LoVo (cell line): Measurements from ENCODE around the gene ARHGAP30.

Source experiments
- DNase-seq: peaks from one replicate; pipeline ENCODE4 v3.0.0-alpha.2; 2016; ENCODE audit warnings: low spot score

Gene ARHGAP30

GRCh38 chr1:161091093-161091492 is 21.4 kb upstream of the ARHGAP30 start:
- no peak for DNase-seq

DNA sequence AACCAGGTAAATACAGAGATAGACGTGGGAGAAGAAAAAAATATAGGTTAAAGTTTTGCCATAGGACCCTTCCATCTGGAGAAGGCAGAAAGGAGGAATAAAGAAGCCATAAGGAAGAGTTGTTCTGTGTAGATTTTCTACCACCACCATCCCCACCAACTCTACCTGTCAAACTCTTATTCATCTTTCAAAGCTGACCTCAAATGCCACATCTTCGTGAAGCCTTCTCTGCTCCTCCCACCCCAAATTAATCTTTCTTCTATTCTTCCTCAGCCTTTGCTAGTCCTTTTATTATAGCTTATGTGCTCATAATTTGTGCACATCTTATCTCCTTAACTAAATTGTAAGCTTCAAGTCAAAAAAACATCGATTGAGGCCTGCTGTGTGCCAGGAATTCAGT is 20.9 kb upstream of the ARHGAP30 start:
- DNase-seq: no peak

DNA sequence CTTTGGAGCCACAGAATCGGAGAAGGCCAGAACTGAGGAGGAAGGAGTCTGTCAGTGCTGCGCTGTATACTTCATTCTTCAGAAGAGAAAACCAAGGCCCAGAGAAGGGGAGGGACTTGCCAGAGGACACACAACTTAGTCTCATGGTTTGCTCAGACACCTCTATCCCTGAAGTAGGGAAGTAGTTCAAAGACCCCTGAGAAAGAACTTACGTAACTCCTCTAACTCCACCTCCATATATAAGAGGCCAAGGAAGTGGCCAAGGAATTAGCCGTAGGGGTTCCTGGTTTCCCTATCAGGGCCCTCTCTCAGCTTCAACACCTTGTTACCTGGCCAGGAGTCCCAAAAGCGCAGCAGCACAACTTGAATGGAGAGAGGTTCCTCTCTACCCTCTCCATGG is 20.2 kb upstream of the ARHGAP30 start:
- no peak for DNase-seq

DNA sequence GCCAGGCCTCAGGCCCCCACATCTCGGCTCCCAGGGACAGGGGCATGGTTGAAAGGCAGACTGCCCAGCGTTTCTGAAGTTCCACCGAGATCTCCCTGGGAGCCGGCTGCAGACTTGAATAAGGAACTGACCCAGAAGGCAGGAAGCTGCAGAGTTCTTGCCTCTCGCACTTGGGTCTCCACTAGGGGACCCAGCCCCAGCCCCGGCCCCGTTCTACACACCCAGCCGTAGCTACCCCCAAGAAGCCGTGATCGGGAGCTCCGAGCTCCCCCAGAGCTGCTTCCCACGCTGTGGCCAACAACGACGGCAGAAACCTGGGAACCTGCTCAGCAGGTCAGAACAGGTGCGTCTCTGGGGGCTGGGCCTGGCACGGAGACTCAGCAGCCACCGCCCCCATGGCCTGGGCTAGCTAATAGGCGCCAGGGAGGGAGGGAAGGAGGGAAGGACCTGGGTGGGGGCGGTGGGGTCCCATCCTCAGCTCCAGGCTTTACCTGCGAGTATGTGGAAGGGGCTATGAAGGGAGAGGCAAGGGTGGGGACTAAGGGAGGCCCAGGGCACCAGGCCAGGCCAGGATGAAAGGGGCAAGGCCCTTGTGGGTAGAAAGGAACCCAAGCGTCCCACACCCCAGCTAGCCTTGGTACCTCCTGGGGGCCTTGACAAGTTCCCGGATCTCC is 19.7 kb upstream of the ARHGAP30 start, which contains the start of gene NECTIN4:
TSS of gene NECTIN4 (minus strand) at position 308 of the 674 bp plus-strand sequence. CDS start at position 46, 262 bp downstream.
- DNase-seq: no peak

DNA sequence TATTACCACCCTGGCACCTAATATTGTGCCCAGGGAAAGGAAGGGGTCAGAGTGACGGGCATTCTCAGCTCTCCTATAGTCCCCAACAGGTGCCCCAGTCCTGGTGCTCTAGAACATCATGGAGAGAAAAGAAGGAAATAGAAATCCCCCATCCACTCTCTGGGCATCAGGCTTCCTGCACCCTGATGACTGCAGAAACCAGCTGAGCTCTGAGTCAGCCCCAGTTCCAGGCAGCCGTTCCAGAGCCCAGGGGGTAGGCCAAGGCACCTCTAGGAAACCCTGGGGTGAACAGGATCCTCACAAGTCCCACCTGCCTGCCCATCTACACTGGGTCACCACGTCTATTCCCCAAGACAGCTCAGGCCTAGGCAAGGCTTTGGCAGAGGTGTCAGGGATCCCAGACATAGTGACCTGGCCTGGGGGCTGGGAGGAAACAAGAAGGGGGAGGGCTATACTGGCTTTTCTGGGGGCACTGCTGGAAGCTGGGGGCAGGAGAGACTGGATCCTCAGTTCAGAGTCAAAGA is 19.0 kb upstream of the ARHGAP30 start:
- DNase-seq: no peak

DNA sequence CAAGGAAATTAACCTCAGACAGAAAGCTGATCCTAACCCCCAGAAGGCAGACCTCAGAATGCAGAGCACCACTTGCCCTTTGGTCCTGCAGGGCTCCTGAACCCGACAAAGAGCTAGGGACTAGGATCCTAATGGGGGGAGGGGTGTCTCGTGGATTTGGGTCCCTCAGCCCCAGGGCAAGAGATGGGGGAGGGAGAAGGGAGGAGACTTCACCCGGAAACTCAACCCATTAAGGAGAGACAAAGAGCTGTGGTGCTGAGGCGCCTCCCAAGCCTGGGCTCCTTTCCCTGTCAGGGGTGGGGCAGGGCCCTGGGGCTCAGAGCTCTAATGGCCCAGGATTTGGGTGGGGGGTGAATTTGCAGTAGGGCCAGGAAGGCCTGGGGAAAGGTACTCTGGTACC is 16.8 kb upstream of the ARHGAP30 start:
- DNase-seq: no peak

GRCh38 chr1:161085165-161085564 is 15.5 kb upstream of the ARHGAP30 start:
- no peak for DNase-seq

DNA sequence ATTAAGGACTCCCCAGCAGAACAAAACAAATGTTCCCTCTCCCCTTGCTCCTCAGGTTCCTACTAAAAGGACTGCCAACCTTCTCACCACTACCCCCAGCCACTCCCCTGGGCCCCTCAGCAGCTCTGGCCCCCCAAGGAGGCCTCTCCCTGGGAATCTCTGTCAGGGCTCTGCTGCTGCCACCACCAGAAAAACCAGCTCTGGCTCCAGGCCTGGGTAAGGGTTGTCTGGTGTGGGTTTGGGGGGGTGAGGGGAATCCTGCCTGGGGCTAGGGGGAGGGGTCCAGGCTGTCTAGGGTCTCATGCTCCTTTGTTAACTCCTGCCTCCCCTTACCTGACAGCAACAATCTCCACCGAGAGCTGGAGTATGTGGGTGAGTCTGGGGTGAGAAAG is 14.9 kb upstream of the ARHGAP30 start:
- no peak for DNase-seq

DNA sequence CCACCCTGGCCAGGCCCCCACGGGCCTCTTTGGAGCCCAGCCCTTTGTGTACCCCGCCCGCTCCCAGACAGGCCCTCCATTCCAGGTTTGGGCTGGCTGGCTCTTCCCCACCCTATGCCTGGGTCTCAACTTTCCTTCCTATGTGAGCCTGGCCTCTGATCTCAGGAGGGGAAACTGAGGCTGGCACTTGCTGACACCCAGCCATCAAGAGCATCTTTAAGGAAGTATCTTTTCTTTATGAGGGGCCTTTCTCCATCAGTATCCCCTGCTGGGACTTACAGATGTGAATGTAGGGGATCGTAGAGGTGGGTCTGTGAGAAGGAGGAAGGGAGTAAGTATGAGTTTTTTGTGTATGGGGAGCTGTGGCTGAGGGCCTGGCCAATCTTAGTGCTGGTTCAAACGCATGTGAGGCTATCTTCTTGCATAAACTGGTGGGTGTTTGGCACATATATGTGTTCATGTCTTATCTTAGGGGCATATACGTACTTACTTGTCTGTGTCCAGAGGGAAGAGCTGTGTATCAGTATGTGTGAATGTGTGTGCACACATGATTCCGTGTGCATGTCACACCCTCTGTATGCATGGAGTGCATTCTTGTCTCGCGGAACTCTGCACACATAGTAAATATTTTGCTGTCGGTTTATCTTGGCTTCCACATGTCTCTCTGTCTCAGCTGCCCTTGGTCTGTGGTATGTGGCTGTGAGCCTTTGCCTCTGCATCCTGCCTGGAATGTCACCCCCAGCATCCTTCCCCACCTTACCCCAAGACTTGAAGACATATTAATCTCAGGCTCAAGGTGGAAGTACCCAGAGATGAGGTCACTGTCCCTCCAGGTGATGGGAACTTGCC is 14.3 kb upstream of the ARHGAP30 start:
- DNase-seq: no peak

GRCh38 chr1:161082996-161083747 is 13.5 kb upstream of the ARHGAP30 start:
- peak; percentile 87 for DNase-seq

GRCh38 chr1:161082483-161082882 is 12.8 kb upstream of the ARHGAP30 start:
- no peak for DNase-seq

- no peak for DNase-seq
Measured at GRCh38 chr1:161081519-161081918, 11.8 kb upstream of the ARHGAP30 start.

- no peak for DNase-seq
Measured at GRCh38 chr1:161080441-161081405, 11.0 kb upstream of the ARHGAP30 start.

- DNase-seq: no peak
Measured at GRCh38 chr1:161079436-161080110, 9.9 kb upstream of the ARHGAP30 start.

DNA sequence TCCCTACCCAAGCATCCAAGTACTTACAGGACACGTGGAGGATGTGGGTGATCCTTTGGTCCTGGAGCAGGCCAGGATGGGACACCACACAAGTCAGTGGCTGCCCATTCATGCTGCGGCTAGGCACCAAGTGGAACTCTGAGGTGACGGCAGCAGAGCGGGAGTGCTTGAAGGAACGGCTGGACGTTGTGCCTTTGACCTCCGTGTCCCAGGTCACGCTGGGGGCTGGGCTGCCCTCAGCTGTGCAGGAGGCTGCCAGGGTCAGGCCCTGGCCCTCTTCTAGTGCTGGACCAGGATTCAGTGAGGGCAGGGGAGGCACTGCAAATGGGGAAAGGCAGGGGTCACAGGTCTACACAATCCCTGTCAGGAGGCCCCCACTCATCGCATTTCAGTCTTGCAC is 7.7 kb upstream of the ARHGAP30 start:
- no peak for DNase-seq

DNA sequence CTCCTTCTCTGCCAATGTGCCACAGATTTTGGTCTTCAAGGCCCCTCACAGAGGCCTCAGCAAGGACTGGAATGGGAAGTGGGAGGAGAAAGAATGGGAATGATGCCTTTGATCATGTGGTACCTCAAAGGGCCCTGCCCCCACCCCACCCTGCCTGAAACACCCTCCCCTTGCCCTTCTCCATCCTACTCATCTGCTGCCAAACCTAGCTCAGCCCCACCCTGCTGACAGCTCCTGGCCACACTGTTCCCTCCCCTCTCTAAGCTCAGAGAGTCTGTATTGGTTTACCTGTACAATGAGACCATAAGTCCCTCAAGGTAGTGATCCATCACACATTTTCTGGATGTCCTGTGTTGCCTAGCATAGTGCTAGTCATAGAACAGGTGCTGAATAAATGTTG is 6.7 kb upstream of the ARHGAP30 start:
- DNase-seq: no peak

DNA sequence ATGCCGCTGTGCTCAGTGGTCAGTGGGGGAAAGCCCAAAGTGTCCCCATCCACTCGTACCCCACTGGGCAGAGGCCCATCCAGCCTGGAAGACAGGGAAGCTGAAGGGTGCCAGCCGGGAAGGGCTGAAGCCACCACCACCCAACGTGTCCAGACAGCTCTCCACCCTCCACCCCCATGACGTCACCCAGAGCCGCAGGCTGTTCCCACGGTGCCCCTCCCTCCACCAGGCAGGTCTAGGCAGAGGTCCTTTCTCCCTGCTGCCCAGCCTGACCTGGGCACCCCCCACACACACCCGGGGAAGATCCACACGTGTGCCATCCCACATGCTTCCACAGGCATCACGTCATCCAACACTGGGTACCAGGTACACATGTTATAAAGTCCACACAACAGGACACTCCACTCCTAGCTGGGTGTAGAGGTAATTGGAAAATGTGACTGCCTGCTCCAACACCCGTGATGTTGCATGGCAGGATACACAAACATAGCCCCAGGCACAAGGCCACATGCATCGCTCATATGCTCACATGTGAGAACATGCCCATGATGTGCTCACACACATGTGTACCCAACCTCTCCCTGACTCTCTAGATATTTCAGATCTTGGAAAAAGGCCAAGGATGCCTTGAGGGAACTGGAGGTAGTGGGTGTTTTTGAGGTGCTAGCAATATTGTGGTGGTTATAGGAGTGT is 5.1 kb upstream of the ARHGAP30 start:
- peak; percentile 48 for DNase-seq

DNA sequence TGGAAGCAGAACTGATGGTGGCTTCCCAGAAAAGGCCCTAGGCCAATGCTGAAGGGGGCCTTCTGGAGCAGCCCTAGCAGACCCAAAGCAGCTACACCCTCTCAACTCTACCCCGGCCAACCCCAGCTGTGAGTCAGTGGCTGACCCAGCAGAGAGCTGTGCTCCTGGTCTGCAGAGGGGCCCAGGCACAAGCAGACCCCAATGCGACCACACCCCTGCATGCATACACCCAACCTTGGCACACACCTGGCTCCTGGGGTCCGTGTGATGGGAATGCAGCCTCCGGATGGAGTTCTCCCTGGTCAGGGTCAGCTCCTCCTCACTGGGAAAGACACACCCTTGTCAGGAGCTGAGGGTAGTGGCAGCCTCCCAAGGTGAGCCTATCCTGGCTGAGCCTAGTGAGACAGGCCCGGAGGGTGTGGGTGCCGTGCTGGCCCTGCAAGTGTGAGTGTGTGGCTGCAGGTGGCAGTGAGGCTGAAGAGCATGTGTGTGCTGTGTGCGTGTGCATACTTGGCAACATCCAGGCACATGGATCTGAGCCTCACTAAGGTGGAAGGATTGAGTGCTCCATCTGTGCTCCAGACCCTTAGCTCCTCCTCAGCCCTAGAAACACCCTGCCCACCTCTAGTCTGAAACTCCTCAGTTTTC is 3.9 kb upstream of the ARHGAP30 start:
- peak; percentile 26 for DNase-seq

DNA sequence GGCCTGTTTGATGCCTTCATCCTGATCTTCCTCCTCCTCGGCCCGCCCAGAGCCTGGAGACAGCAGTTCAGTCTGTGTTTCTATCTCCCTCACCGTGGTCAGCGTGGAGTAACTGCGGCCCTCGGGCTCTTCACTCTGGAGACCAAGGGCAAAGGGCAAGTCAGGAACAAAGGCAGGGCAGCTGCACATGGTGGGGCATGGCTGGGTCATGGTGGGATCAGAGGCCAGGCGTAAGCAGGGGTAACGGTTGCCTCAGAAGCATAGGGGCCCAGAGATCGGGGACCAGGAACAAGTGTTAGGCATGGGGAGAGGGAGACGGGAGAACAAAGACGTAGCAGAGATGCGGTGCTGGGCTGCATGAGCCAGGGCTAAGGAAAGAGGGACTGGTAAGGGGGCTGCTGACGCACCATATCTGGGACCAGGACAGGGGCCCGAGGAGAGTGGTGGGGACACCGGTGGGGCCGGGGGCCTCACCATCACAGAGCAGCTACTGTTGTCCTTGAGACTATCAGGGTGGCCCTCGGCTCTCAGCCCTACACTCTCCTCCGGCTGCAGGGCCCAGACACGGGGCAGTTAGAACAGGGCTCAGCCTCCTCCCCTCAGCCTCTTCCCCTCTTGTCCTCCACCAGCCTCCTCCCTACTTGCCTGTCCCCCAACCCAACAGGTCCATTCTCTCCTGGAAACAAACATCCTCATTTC is 3.2 kb upstream of the ARHGAP30 start:
- DNase-seq: no peak
